Stimulated activated CD8-positive, alpha-beta memory T cell treated with anti-CD3 and anti-CD28 coated beads, Interleukin-4, amount 100 ng/mL, for 1 hour (primary cell): ENCODE data around the gene SPAG16.
"Not testable (repeated sequence)": the region's sequence is repeated elsewhere in the genome, so short reads cannot be mapped to it uniquely, and the experiment has no call there.

Experiments
- DNase-seq, 2 donors: peaks; one replicate each; pipeline ENCODE4 v3.0.0-alpha.2; 2020; ENCODE audit warnings: low read depth in 2 of 2, low spot score in 1 of 2

Gene SPAG16

GRCh38 chr2:213545481-213545880 lies 261.2 kb downstream of the SPAG16 start:
- DNase-seq, result no peak

- DNase-seq, result no peak
Measured at GRCh38 chr2:213545964-213546475, 261.8 kb downstream of the SPAG16 start.

DNA sequence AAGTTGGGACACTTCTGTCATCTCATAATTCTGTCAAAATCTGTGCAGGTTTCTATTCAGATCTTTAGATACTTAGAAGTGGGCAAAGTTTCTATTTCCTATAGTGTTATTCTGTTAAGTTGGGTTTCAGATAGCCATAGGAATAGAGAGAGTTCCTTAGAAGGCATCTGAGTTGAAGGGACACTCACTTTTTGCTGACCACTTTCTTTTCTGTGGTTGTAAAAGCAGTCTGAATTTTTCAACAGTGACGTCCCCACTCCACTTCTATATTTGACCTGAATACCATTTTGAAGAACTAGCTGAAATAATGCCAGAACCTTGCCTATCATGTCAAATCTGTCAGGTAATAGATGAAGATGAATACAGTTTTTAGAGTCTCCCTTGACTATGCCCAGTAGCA lies 267.3 kb downstream of the SPAG16 start:
- DNase-seq, result no peak

DNA sequence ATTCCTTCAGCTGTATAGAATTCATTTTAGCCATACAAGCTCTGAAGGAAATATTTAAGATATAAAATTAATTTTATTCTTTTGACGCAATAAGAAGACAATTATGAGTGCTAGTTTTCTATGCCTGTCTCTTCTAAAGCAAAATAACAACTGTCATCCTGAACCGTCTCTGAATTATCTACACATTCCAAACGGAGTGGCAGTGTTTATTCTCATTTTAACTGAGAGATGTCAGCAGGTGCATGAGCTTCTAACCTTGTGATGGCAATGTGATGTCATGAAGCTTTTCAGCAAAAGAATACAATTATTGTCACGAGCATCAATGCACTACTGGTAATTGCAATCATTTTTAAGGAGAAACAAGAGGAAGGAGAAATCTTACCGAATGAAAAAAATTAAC lies 274.8 kb downstream of the SPAG16 start:
- no peak for DNase-seq

DNA sequence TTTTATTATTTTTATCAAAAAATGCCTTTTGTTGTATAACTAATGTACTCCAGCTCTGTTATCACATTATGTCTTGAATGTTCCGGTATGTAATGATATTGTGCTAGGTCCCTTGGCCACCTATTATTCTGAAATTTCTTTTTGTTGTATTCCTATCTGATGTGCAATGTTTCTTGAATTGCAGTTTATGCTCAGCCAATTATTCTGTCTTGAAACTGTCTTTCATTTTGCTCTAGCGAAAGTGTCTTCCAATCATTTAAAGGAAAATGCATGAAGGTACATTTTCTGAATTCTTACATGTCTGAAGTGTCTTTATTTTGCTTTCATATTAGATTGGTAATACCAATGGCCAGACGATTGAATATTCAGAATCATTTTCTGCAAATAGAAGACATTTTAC lies 277.5 kb downstream of the SPAG16 start:
- DNase-seq, result no peak

DNA sequence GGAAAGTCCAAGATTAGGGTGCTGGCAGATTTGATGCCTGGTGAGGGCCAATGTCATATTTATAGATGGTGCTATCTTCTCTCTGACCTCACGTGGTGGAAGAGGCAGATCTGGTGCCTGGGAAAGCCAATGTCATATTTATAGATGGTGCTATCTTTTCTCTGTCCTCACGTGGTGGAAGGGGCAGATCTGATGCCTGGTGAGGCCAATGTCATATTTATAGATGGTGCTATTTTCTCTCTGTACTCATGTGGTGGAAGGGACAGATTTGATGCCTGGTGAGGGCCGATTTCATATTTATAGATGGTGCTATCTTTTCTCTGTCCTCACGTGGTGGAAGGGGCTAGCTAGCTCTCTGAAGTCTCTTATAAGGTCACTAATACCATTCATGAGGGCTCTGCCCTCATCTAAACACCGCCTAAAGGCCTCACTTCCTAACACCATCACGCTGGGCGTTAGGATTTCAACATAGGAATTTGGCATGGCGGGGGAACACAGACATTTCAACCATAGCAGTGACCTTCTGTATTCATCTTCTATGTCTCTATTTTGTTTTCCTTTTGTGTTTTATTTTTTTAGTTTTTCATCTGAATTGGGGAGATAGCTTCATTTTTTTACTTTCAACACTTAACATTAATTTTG lies 278.4 kb downstream of the SPAG16 start:
- no peak for DNase-seq

GRCh38 chr2:213566846-213567245 lies 282.6 kb downstream of the SPAG16 start:
- no peak for DNase-seq

DNA sequence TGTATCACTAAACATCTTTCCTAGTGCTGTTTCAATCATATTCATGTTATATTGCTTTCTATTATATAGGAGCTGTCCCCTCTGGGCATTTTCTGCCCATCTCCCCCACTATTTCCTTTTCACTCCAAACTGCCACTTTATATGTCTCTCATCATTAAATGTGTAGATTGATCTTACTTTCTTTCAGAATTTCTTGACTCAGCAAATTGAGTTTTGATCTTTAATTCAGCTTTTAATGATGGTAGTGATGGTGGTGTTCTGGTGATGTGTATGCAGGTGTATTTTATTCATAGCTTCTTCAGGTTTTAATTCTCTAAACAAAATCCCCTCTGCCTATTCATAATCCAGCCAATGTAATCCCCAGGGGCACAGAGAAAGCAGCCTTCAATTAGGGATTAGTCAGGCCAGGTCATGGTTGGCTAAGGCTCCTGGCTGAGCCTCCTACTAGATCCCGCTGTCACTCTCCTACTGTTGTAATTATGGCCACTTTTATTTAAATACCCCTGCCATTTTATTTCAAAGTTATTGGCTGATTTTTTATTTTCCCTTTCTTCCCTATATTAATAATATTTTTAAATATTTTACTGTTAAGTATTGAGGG lies 325.4 kb downstream of the SPAG16 start:
- DNase-seq, result no peak

DNA sequence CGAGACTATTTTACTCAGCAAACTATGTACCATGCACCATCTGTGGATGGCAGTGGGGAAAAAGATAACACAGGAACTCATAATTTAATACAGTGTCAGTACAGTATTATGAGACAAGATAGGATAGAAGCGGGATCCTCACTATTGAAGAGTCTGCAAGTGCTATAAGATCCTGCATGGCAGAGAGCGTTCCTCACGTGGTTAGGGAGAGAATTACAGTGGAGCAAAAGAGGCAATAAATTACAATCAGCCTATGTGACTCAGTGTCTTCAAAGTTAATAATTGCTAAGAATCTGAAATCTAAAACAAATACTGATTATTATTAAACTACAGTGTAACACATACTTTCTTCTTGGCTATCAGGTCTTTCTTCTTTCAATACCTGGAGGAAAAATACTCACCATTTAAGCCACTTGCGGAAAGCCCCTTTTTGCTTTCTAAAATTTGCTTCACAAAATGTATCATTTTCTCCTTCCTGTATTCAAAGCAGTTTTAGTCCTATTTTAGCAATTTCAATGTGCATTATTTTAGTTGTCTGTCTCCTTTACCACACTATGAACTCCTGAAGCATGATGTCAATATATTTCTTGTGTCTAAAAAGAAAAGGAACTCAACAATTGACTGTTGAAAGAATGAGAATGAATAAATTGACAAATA lies 342.9 kb downstream of the SPAG16 start:
- DNase-seq, result no peak

- DNase-seq, result no peak
Measured at GRCh38 chr2:213627835-213628460, 343.7 kb downstream of the SPAG16 start.

- no peak for DNase-seq
Measured at GRCh38 chr2:213640738-213641425, 356.6 kb downstream of the SPAG16 start.

DNA sequence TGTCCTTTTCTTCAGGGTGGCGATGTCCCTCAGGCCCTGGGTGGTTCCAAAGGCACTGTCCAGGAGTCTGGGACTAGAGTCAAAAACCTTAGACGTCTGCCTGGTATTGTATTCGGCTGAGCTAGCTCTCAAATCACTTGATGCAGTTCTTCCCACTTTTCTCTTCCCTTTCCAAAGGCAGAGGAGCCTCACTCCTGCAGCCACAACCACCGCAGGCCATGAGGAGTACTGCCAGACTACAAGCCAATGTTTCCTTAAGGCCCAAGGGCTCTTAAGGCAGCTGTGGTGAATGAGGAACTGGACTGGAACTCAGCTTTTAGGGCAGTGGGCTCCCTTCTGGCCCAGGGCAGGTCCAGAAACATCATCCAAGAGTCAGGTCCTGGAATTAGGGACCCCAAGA lies 360.7 kb downstream of the SPAG16 start:
- DNase-seq, result no peak

GRCh38 chr2:213649176-213649575 lies 364.9 kb downstream of the SPAG16 start:
- no peak for DNase-seq

- no peak for DNase-seq
Measured at GRCh38 chr2:213664817-213665216, 380.6 kb downstream of the SPAG16 start.

DNA sequence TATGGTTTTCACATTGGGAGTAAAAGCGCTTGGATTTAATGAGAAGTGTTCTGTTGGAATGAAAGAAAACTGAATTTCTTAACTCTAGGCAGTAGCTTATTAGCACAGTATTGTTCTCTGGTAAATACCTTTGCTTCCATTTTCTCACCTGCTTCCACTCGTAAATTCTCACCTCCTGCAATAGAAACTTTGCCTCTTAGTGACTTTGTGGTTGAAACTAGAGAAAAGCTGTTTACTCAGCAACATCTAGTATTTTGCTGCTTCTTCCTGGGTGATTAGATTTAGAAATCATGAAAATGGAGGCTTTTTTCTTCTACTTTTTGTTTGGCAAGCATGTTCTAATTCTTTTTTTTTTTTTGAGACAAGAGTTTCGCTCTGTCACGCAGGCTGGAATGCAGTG lies 385.4 kb downstream of the SPAG16 start:
- no peak for DNase-seq

DNA sequence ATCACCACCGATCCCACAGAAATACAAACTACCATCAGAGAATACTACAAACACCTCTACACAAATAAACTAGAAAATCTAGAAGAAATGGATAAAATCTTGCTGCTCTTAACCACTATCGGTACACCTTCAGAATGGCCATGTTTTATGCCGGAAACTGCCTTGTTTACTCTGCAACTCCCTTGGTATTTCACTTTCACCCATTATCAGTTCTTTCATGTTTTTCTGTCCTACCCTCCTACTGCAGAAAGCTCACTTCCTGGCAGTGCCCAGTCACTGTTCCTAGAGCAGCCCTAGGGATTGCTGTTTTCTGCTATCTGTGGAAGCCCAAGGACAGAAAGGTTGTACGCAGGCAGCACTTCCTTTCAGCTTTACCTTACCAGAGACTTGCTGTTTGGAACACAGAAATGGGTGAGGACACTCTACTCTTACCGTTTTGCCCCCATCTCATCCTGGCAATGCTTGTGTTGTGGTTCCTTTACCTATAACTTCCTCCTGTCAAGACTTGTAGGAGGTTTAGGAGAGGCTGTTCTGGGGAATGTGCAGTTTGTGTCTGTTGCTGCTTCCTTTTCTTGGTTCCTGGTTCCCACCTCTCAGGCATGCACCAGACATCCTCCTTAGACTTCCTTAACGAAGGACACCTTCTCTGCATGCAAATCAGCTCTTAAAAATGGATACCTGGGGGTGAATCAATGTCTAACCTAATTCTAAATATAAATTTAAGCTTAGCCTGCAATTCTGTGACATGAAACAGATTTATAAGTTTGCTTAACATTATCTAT lies 394.4 kb downstream of the SPAG16 start:
- DNase-seq, result no peak

DNA sequence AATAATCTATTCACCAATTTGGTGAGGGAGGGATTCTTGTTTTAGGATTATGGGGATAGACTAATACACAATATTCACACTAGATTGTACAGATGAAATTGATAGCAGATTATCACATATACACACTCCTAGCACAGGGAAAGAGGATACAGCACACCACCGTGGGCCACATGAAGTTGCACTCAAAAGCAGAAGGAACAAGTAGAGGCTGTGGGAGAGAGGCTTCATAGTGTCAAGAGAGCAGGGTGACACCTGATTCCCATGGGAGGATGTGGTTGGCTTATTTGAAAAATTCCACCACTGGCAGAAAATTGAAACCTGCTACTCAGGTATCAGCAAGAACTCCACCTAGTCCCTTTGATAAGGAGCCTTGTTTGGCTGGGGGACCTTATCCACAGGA lies 395.6 kb downstream of the SPAG16 start:
- DNase-seq, result no peak

GRCh38 chr2:213682276-213682675 lies 398.0 kb downstream of the SPAG16 start:
- no peak for DNase-seq

DNA sequence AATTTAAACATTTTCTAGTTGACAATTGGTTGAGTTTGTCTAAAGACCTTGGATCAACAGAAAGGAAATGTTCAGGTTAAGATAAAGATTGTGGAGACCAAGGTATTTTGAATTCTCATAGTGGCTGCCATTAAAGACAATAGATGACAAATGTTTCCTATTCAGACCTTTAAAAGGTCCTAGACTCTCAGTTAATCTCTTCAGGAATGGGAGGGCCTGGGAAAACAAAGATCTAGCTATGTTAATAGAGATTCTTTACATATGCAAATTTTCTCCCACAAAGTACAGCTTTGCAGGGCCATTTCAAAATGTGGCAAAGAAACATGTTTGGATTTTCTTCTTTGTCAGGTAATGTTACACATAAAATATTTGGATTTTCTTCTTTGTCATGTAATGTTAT lies 403.9 kb downstream of the SPAG16 start:
- no peak for DNase-seq

GRCh38 chr2:213688825-213689224 lies 404.6 kb downstream of the SPAG16 start:
- not testable (repeated sequence) for DNase-seq

DNA sequence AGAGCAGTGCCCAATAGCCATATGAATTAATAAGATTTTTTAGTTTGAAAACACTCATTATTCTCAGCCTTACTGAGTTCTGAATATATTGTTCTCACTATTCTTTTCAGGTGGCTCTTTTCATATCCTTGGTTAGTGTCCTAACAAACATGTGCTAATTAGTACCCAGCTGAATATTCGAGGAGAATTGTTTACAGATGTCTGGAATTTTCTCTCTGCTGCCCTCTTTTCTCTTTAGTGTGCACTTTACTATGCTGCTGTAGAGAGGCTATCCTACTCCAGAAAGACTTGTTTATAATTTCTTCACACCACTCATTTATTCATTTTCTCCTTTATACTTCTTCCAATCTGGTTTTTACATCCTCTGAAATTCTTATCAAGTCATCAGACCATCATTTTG lies 405.3 kb downstream of the SPAG16 start:
- DNase-seq, result no peak
